Measurements from ENCODE around the gene TRUB1.

DNA sequence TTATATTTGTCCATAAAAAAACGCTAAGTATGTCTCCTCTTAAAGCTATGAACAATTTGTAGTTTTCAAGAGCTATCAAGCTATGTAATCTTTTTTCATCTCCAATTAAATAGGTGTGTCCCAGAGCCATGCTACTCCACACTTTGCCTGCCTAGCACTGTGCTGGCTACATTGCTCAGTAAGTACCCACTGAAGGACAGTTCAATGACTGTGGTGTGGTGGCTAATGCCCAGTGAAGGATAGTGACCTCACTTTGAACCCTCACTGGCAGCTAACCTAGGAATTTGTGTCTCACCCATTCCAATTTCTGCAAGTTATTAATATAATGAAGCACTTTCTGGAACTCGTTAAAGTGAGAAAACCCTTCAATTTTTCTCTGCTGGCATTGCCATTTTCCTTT, 14.4 kb upstream of the TRUB1 start:
- TF ChIP-seq ZNF274 (IDR thresholded peaks at IDR 0.05; ENCODE audit: low read depth, low read length), result no peak
- no peak for TF ChIP-seq YY1 (IDR thresholded peaks at IDR 0.05; ENCODE audit: insufficient read depth, insufficient read length)
